Liver (tissue), 3 donors: ENCODE data around the gene PAXX.

Experiments used
- EGR1 ChIP-seq, 2 donors: IDR thresholded peaks; 2 replicates each; pipeline ENCODE4 v1.6.1; 2016 to 2018; ENCODE audit warnings: antibody characterized with exemption in 2 of 2, low read depth in 2 of 2
- GABPA ChIP-seq, 2 donors: IDR thresholded peaks in 1 of 2; conservative IDR thresholded peaks in 1 of 2; 2 replicates each; pipeline ENCODE4 v1.6.1; 2016; ENCODE audit warnings: antibody characterized with exemption in 2 of 2, mild to moderate bottlenecking in 1 of 2, moderate library complexity in 1 of 2
- HNF4G ChIP-seq: IDR thresholded peaks from 2 replicates; pipeline ENCODE4 v1.6.1; 2016; ENCODE audit warnings: antibody characterized with exemption
- JUND ChIP-seq, 2 donors: IDR thresholded peaks; 2 replicates each; pipeline ENCODE4 v1.6.1; 2016; ENCODE audit warnings: antibody characterized with exemption in 2 of 2
- MAX ChIP-seq: IDR thresholded peaks from 2 replicates; pipeline ENCODE4 v1.6.1; 2016; ENCODE audit warnings: antibody characterized with exemption
- RAD21 ChIP-seq, 2 donors: IDR thresholded peaks; 2 replicates each; pipeline ENCODE4 v1.6.1; 2016; ENCODE audit warnings: antibody characterized with exemption in 2 of 2, mild to moderate bottlenecking in 2 of 2
- REST ChIP-seq: IDR thresholded peaks from 2 replicates; pipeline ENCODE4 v1.6.1; 2016; ENCODE audit warnings: antibody characterized with exemption, mild to moderate bottlenecking
- TAF1 ChIP-seq: conservative IDR thresholded peaks from 2 replicates; pipeline ENCODE4 v1.6.1; 2016; ENCODE audit warnings: antibody characterized with exemption, mild to moderate bottlenecking
- YY1 ChIP-seq: IDR thresholded peaks from 2 replicates; pipeline ENCODE4 v1.6.1; 2016; ENCODE audit warnings: antibody characterized with exemption, mild to moderate bottlenecking
- ZBTB33 ChIP-seq: IDR thresholded peaks from 2 replicates; pipeline ENCODE4 v1.6.1; 2016; ENCODE audit warnings: antibody characterized with exemption
- TF ChIP-seq, protein P1 (sequence below): fragments of 150-350 bp; IDR thresholded peaks from 2 replicates; pipeline ENCODE4 v1.5.1; 2017; ENCODE audit warnings: improper control_type of control experiment, low read depth, low read length; ENCODE audit not compliant: missing input control
- TF ChIP-seq, protein P2 (sequence below): IDR thresholded peaks from 2 replicates; pipeline ENCODE4 v1.6.1; 2016; ENCODE audit warnings: antibody characterized with exemption
- donor health status: healthy.
- donor health status: healthy.

DNA sequence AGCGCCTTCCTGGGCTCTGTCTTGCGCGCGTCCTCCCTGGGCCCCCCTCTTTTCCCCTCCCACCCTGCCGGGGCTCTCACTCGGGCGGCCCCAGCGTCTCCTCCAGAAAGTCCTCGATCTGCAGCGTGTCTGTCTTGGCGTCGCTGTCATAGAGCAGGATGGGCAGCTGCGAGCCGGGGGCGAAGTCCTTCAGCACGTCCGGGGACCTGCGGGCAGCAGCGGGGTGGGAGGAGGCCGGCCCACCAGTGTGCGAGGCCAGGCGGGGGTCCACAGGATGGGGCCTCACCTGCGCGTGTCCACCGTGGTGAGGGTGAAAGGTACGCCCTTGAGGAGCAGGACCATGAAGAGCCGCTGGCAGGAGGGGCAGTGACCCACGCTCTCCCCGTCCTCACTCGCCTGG lies 3.1 kb downstream of the PAXX start:
- no peak for TF ChIP-seq JUND (IDR thresholded peaks at IDR 0.05)
- TF ChIP-seq, protein P1, sequence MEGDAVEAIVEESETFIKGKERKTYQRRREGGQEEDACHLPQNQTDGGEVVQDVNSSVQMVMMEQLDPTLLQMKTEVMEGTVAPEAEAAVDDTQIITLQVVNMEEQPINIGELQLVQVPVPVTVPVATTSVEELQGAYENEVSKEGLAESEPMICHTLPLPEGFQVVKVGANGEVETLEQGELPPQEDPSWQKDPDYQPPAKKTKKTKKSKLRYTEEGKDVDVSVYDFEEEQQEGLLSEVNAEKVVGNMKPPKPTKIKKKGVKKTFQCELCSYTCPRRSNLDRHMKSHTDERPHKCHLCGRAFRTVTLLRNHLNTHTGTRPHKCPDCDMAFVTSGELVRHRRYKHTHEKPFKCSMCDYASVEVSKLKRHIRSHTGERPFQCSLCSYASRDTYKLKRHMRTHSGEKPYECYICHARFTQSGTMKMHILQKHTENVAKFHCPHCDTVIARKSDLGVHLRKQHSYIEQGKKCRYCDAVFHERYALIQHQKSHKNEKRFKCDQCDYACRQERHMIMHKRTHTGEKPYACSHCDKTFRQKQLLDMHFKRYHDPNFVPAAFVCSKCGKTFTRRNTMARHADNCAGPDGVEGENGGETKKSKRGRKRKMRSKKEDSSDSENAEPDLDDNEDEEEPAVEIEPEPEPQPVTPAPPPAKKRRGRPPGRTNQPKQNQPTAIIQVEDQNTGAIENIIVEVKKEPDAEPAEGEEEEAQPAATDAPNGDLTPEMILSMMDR, result no peak
- TF ChIP-seq EGR1 (IDR thresholded peaks at IDR 0.05; ENCODE audit: low read depth in 2 of 2), result no peak
- no peak for TF ChIP-seq ZBTB33
- TF ChIP-seq, protein P2, sequence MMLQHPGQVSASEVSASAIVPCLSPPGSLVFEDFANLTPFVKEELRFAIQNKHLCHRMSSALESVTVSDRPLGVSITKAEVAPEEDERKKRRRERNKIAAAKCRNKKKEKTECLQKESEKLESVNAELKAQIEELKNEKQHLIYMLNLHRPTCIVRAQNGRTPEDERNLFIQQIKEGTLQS, result no peak
- no peak for TF ChIP-seq MAX
- no peak for TF ChIP-seq REST
- no peak for TF ChIP-seq YY1
- no peak for TF ChIP-seq TAF1
- TF ChIP-seq RAD21 (IDR thresholded peaks at IDR 0.05), result no peak
- TF ChIP-seq GABPA (IDR thresholded peaks at IDR 0.05 in 1 of 2, conservative IDR thresholded peaks at IDR 0.05 in 1 of 2), result no peak
- TF ChIP-seq HNF4G, result no peak
